Measurements from ENCODE around the gene GREB1.

The GREB1 gene

DNA sequence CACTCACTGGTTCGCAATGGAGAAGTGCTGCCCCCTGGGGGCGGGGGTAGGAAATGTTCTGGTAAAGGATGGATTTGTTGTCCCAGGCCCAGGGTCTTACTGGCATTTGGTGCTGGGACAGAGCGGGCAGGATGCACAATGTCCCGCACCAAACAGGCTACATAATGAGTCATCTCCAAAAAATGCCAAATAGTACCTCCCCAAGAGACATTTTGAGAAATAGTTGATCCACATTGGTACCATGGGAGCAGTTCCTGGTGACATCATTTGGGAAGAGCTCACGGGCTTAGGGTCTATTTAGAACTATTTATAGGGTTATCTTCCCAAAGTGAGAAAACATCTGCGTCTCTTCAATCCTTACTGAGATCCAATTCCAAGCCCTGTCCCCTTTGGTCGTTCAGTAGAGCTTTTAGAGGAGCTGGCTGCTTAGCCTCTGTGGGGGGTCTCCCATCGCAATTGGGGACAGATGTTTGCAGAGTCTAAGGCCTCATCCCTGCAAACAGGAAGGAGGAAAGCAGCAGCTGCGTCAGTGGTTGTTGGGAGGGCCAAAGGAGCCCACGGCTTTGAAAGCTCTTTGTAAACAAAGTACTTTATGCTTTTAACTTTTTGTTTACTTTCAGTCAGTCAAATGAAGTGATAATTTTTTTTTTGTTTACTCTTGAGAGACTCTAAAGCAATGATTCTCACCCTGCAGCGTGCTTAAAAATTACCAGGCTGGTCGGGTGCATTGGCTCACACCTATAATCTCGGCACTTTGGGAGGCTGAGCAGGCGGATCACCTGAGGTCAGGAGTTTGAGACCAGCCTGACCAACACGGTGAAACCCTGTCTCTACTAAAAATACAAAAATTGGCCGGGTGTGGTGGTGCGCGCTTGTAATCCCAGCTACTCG is 49.3 kb downstream of the GREB1 start:
- Histone ChIP-seq H3K4me3 (ENCODE audit: extremely low read depth, insufficient read depth, low read length, poor library complexity, severe bottlenecking) (no peak overlapping the region), H3K9me3 (ENCODE audit: control insufficient read depth, low read length) (no peaks in the 10 kb centered on the region), H3K27ac (ENCODE audit: low read depth, low read length, severe bottlenecking) (peak overlapping the region; percentile 65), H3K4me1 (ENCODE audit: control insufficient read depth, insufficient read depth, low read length, poor library complexity, severe bottlenecking) (peaks cover 5% of the 10 kb centered on the region), H3K36me3 (ENCODE audit: control insufficient read depth, insufficient read depth, low read length) (peaks cover 51% of the 10 kb centered on the region)
- WGBS, 2 experiments (ENCODE audit: insufficient coverage in 2 of 2) = 55 to 58% methylated on average over 11 to 13 of the region's 19 CpGs

DNA sequence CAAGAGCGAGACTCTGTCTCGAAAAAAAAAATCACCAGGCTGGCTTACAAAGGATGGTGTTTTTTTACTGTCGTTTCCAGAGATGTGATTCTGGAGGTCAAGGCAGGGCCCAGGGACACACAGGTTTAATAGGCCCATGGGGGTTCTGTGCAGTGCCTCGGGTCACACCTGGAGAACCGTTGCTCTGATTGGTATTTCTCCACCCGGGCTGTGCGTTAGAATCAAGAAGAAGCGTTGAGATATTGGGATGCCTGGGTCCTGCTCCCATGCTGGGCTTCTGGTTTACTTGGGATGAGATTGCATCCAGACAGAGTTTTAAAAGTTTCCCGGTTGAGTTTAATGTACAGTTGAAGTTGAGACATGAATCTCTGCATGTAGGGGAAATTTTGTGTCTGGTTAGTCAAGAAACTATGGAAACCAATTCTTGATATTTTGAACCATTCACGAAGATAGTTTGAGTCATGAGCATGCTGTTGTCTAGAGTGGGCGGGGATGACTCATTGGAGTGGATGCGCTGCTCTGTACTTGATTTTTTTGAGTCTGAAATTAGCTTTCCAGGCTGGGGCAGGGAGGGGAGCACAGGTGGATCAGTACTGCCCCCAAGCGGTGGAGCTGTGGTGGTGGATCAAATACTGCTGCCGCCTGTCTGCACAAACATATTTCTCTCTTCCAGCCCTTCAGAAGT is 50.1 kb downstream of the GREB1 start:
- H3K4me3 ChIP-seq (ENCODE audit: extremely low read depth, insufficient read depth, low read length, poor library complexity, severe bottlenecking) = no peak overlapping the region
- peaks cover 42% of the 10 kb centered on the region for H3K36me3 ChIP-seq (ENCODE audit: control insufficient read depth, insufficient read depth, low read length)
- H3K9me3 ChIP-seq (ENCODE audit: control insufficient read depth, low read length) = no peaks in the 10 kb centered on the region
- WGBS, 2 experiments (ENCODE audit: insufficient coverage in 2 of 2) = 76 to 79% methylated on average over 9 to 12 of the region's 14 CpGs
- peaks cover 5% of the 10 kb centered on the region for H3K4me1 ChIP-seq (ENCODE audit: control insufficient read depth, insufficient read depth, low read length, poor library complexity, severe bottlenecking)
- H3K27ac ChIP-seq (ENCODE audit: low read depth, low read length, severe bottlenecking) = peak overlapping the region; percentile 65

DNA sequence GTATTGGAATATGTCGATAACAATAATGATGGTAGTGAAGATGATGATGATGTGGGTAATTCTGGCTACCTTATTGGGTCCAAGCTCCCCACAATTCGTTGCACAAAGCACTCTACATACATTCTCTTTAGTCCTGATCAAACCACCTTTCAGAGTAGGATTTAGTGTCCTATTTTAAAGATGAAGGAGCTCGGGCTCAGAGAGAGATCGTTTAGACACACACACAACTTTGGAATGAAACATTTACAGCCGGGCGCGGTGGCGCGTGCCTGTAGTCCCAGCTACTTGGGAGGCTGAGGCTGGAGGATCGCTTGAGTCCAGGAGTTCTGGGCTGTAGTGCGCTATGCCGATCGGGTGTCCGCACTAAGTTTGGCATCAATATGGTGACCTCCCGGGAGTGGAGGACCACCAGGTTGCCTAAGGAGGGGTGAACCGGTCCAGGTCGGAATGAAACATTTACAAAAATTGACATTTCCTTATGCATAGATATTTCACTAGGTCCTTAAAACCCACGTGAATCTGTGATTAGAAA is 50.7 kb downstream of the GREB1 start:
- WGBS, 2 experiments (ENCODE audit: insufficient coverage in 2 of 2) = 84 to 96% methylated on average over 8 to 10 of the region's 18 CpGs

DNA sequence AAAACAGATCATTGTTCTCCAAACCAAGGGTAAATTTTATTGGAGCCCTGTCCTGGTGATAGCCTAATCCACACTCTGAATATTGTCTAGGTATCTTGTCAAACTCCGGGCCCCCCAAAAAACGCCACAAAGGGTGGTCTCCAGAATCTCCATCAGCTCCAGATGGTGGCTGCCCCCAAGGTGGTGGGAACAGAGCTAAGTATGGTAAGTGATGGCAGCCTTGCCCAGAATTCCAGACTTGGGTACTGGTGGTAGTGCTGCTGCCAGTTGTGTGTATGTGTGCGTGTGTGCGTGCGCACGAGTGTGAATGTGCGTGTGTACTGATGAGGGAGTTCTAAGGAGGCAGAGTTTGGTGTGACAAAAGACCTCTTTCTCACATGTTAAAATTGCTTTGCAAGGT is 51.2 kb downstream of the GREB1 start:
- H3K27ac ChIP-seq (ENCODE audit: low read depth, low read length, severe bottlenecking) = no peak overlapping the region
- no peaks in the 10 kb centered on the region for H3K9me3 ChIP-seq (ENCODE audit: control insufficient read depth, low read length)
- no peak overlapping the region for H3K4me3 ChIP-seq (ENCODE audit: extremely low read depth, insufficient read depth, low read length, poor library complexity, severe bottlenecking)
- peaks cover 41% of the 10 kb centered on the region for H3K36me3 ChIP-seq (ENCODE audit: control insufficient read depth, insufficient read depth, low read length)
- H3K4me1 ChIP-seq (ENCODE audit: control insufficient read depth, insufficient read depth, low read length, poor library complexity, severe bottlenecking) = peaks cover 5% of the 10 kb centered on the region
- WGBS, 2 experiments (ENCODE audit: insufficient coverage in 2 of 2) = 92 to 93% methylated on average over 5 to 6 of the region's 7 CpGs

More for the DNA sequence above, 50.7 kb downstream of the GREB1 start:
- Histone ChIP-seq H3K36me3 (ENCODE audit: control insufficient read depth, insufficient read depth, low read length) (peaks cover 40% of the 10 kb centered on the region), H3K4me1 (ENCODE audit: control insufficient read depth, insufficient read depth, low read length, poor library complexity, severe bottlenecking) (peaks cover 5% of the 10 kb centered on the region), H3K4me3 (ENCODE audit: extremely low read depth, insufficient read depth, low read length, poor library complexity, severe bottlenecking) (no peak overlapping the region), H3K27ac (ENCODE audit: low read depth, low read length, severe bottlenecking) (no peak overlapping the region), H3K9me3 (ENCODE audit: control insufficient read depth, low read length) (no peaks in the 10 kb centered on the region)

DNA sequence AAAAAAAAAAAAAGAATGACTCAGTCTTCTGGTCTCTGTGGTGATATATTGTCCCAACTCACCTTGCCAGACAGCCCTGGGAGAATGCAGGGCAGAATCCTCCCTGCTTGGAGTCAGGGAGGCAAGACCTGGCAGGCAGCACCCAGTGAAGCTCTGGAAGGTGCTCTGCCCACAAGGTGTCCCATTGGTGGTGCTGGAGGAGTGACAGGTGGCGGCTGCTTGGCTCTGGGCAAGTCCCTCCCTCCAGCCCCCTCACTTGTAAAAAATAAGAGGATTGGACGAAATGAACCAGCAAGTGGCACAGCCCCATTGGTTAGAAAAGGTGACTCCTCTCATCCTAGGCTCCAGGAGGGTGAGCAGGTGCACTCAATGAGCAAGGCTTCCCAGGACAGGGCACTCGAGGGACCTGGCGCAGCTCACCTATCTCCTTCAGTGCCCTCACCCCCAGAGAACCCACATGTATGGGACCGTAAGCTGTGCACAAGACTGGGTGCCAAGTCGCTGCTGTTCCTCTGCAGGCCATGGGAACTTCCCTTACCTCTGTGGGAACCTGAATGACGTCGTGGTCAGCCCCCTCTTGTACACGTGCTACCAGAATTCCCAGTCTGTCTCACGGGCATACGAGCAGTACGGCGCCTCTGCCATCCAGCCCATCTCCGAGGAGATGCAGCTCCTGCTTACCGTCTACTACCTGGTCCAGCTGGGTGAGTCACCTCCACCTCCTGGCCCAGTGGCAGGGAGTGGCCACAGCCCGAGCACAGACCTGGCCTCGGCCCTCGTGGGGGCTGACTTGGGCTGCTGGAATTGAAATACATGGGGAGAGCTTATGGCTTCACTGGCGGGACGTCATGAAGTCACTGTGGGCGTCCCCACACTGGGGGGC is 54.6 kb downstream of the GREB1 start:
- H3K27ac ChIP-seq (ENCODE audit: low read depth, low read length, severe bottlenecking) = no peak overlapping the region
- H3K4me3 ChIP-seq (ENCODE audit: extremely low read depth, insufficient read depth, low read length, poor library complexity, severe bottlenecking) = no peak overlapping the region
- no peaks in the 10 kb centered on the region for H3K9me3 ChIP-seq (ENCODE audit: control insufficient read depth, low read length)
- H3K4me1 ChIP-seq (ENCODE audit: control insufficient read depth, insufficient read depth, low read length, poor library complexity, severe bottlenecking) = peaks cover 8% of the 10 kb centered on the region
- peaks cover 28% of the 10 kb centered on the region for H3K36me3 ChIP-seq (ENCODE audit: control insufficient read depth, insufficient read depth, low read length)
- WGBS, 2 experiments (ENCODE audit: insufficient coverage in 2 of 2) = 95 to 98% methylated on average over 16 to 18 of the region's 21 CpGs

DNA sequence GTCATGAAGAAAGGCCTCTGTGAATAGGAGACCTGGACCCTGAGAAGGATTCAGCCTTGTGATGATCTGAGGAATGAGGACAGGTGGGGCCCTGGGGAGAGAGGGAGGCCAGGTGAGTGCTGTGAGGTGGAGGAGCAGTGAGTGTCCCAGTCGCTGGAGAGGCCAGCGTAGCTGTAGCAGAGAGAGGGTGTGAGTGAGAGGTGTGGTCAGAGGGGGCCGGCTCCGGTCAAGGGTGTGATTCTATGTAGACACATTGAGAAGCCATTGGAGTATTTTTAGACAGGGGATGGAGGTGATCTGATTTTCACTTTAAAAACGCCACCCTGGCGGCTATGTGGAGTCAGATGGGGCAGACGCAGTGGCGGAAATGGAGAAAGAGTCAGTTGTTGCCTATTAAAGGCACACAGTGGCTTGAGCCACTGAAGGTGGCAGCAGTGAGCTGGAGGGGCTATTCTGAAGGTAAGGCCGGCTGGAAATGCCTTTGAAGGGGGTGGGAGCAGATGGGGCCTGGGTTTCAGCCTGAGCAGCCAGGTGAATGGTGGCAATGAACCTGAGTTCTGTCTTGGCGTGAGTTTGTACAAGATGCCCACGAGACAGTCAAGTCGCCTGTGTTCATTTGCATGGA is 55.6 kb downstream of the GREB1 start:
- H3K4me1 ChIP-seq (ENCODE audit: control insufficient read depth, insufficient read depth, low read length, poor library complexity, severe bottlenecking) = peaks cover 4% of the 10 kb centered on the region
- peaks cover 28% of the 10 kb centered on the region for H3K36me3 ChIP-seq (ENCODE audit: control insufficient read depth, insufficient read depth, low read length)
- 80 to 93% methylated on average over 10 to 12 of the region's 12 CpGs for WGBS, 2 experiments (ENCODE audit: insufficient coverage in 2 of 2)
- no peak overlapping the region for H3K27ac ChIP-seq (ENCODE audit: low read depth, low read length, severe bottlenecking)
- H3K4me3 ChIP-seq (ENCODE audit: extremely low read depth, insufficient read depth, low read length, poor library complexity, severe bottlenecking) = no peak overlapping the region
- H3K9me3 ChIP-seq (ENCODE audit: control insufficient read depth, low read length) = no peaks in the 10 kb centered on the region

DNA sequence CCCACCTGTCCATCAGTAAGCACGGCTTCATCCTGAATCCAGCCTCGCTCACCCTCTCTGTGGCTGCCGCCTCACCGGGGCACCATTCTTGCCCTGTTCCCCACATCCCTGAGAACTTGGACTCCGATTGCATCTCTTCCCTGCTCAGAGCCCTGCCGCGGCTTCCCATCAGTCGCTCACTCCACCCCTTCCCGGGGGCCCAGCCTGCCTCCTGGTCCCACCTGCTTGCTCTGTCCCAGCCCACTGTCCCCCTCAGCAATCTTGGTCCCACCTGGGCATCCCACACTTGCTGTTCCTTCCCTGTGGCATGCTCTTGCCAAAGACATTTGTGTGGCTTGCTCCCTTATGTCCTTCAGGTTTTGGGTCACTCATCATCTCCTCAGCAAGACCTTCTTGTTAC is 56.3 kb downstream of the GREB1 start:
- H3K36me3 ChIP-seq (ENCODE audit: control insufficient read depth, insufficient read depth, low read length) = peaks cover 28% of the 10 kb centered on the region
- no peak overlapping the region for H3K27ac ChIP-seq (ENCODE audit: low read depth, low read length, severe bottlenecking)
- no peak overlapping the region for H3K4me3 ChIP-seq (ENCODE audit: extremely low read depth, insufficient read depth, low read length, poor library complexity, severe bottlenecking)
- H3K9me3 ChIP-seq (ENCODE audit: control insufficient read depth, low read length) = no peaks in the 10 kb centered on the region
- peaks cover 4% of the 10 kb centered on the region for H3K4me1 ChIP-seq (ENCODE audit: control insufficient read depth, insufficient read depth, low read length, poor library complexity, severe bottlenecking)
- 91 to 99% methylated on average over 9 of the region's 9 CpGs for WGBS, 2 experiments (ENCODE audit: insufficient coverage in 2 of 2)

DNA sequence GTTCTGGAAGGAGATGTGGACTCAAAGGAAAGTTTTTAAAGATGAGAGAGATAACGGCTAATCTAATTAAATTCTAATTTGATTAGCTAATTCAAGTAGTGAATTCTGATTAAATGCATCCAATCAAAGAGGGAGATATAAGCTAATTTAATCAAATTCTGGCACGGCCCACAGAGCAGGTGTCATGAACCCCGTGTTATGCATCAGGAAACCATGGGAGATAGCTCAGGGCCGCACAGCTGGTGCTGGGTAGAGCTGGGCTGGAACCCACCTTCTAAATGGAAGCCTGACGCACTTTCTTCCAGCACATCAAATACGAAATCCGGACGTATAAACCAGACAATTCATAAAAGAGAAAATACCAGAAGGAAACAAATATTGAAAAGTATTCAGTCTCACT is 57.2 kb downstream of the GREB1 start:
- 98 to 100% methylated on average over 5 to 6 of the region's 8 CpGs for WGBS, 2 experiments (ENCODE audit: insufficient coverage in 2 of 2)
- no peaks in the 10 kb centered on the region for H3K9me3 ChIP-seq (ENCODE audit: control insufficient read depth, low read length)
- H3K27ac ChIP-seq (ENCODE audit: low read depth, low read length, severe bottlenecking) = no peak overlapping the region
- H3K4me3 ChIP-seq (ENCODE audit: extremely low read depth, insufficient read depth, low read length, poor library complexity, severe bottlenecking) = no peak overlapping the region
- peaks cover 32% of the 10 kb centered on the region for H3K36me3 ChIP-seq (ENCODE audit: control insufficient read depth, insufficient read depth, low read length)
- peaks cover 4% of the 10 kb centered on the region for H3K4me1 ChIP-seq (ENCODE audit: control insufficient read depth, insufficient read depth, low read length, poor library complexity, severe bottlenecking)

DNA sequence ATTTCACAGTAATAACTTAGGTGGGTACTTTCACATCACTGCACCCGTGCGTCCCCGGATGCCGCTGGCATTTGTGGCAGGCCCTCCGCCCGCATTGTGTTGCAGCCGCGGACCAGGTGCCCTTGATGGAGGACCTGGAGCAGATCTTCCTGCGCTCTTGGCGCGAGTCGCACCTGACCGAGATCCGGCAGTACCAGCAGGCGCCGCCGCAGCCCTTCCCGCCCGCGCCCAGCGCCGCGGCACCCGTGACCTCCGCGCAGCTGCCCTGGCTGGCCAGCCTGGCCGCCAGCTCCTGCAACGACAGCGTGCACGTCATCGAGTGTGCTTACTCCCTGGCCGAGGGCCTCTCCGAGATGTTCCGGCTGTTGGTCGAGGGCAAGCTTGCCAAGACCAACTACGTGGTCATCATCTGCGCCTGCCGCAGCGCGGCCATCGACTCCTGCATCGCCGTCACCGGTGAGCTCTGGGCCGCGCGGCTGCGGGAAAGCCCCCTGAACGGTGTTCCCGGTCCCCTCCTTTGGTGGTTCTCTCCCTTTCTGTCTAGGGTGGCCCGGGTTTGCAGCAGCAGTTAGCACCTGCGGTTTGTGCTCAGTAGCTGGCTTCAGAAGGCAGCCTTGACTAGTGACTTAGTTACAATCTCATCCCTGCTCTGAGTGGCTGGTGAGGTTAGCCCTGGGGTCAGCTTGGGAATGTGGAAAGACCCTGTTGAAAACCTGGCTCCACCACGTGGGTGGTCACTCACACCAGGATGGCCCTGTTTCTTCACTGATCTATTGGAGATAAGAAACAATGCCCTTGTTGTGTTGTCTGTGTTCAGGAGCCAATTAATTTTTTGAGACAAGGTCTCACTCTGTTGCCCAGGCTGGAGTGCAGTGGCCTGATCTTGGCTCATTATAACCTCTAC is 59.1 kb downstream of the GREB1 start:
- Histone ChIP-seq H3K36me3 (ENCODE audit: control insufficient read depth, insufficient read depth, low read length) (peaks cover 30% of the 10 kb centered on the region), H3K4me1 (ENCODE audit: control insufficient read depth, insufficient read depth, low read length, poor library complexity, severe bottlenecking) (peaks cover 4% of the 10 kb centered on the region), H3K9me3 (ENCODE audit: control insufficient read depth, low read length) (no peaks in the 10 kb centered on the region), H3K4me3 (ENCODE audit: extremely low read depth, insufficient read depth, low read length, poor library complexity, severe bottlenecking) (no peak overlapping the region), H3K27ac (ENCODE audit: low read depth, low read length, severe bottlenecking) (no peak overlapping the region)
- 96 to 97% methylated on average over 52 of the region's 53 CpGs for WGBS, 2 experiments (ENCODE audit: insufficient coverage in 2 of 2)

Measured in mesodermal cell (in vitro differentiated cells).